ENCODE results near the gene KRT37.

The KRT37 gene

GRCh38 chr17:41424111-41424635 is at the start of gene KRT37:
KRT37 (minus strand) TSS chr17:41424585; CDS start chr17:41424523, 62 bp downstream.
- no peaks in the 10 kb centered on the region for H3K36me3 Mint-ChIP-seq (ENCODE audit: low read depth)
- no peaks in the 10 kb centered on the region for H3K27me3 Mint-ChIP-seq
- H3K9me3 Mint-ChIP-seq = no peaks in the 10 kb centered on the region
- no peak within 1 kb of the TSS for H3K27ac Mint-ChIP-seq
- no peak within 1 kb of the TSS for H3K4me3 Mint-ChIP-seq
- H3K4me1 Mint-ChIP-seq (ENCODE audit: low read depth) = no peaks in the 10 kb centered on the region

DNA sequence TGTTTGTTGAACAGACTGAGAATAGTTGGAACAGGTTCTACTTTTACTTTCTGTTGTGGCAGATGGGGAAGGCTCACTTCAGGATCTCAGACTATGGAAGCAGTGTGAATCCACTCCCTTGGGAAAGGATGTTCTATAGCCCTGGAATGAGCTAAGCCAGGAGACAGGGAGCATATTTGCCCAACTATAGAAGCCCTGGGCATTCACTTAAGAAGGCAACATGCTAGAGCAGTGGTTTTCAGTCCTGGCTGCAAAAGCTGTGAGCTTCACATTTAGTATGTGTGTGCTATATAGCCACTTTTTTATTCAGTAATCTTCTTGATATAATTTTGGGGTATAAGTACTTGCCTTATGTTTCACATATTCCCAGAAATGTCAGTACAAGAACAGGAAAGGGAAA is 44.0 kb upstream of the KRT37 start:
- no peak overlapping the region for H3K4me3 Mint-ChIP-seq
- H3K9me3 Mint-ChIP-seq = peaks cover 6% of the 10 kb centered on the region
- H3K27me3 Mint-ChIP-seq = peaks cover 4% of the 10 kb centered on the region
- H3K4me1 Mint-ChIP-seq (ENCODE audit: low read depth) = no peaks in the 10 kb centered on the region
- H3K36me3 Mint-ChIP-seq (ENCODE audit: low read depth) = no peaks in the 10 kb centered on the region
- no peak overlapping the region for H3K27ac Mint-ChIP-seq

GRCh38 chr17:41467561-41467960 is 43.2 kb upstream of the KRT37 start:
- H3K36me3 Mint-ChIP-seq (ENCODE audit: low read depth) = no peaks in the 10 kb centered on the region
- H3K4me1 Mint-ChIP-seq (ENCODE audit: low read depth) = no peaks in the 10 kb centered on the region
- peaks cover 4% of the 10 kb centered on the region for H3K27me3 Mint-ChIP-seq
- H3K4me3 Mint-ChIP-seq = no peak overlapping the region
- H3K27ac Mint-ChIP-seq = no peak overlapping the region
- peaks cover 3% of the 10 kb centered on the region for H3K9me3 Mint-ChIP-seq

DNA sequence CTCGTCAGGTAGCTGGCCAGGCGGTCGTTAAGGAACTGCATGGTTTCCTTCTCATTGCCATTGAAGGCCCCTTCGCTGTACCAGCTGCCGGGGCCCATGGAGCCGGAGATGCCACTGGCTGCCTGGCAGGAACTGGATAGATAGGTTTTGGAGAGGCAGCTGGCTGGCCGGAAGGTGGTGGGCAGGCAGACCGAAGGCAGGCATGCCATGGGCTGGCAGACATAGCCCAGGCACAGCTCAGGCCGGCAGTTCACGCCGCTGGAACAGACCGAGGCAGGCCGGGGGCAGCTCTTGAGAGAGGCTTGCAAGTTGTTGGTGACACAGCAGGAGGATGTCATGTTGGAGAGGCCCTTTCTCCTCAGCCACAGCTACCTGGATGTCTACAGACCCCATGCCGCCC is 42.6 kb upstream of the KRT37 start, which contains the start of gene KRT32:
KRT32 (minus strand) TSS at position 399 of the 400 bp plus-strand sequence; CDS start at position 338, 61 bp downstream.
- H3K36me3 Mint-ChIP-seq (ENCODE audit: low read depth) = no peaks in the 10 kb centered on the region
- peaks cover 4% of the 10 kb centered on the region for H3K27me3 Mint-ChIP-seq
- H3K4me3 Mint-ChIP-seq = no peak within 1 kb of the TSS
- no peaks in the 10 kb centered on the region for H3K4me1 Mint-ChIP-seq (ENCODE audit: low read depth)
- H3K27ac Mint-ChIP-seq = no peak within 1 kb of the TSS
- peaks cover 3% of the 10 kb centered on the region for H3K9me3 Mint-ChIP-seq

DNA sequence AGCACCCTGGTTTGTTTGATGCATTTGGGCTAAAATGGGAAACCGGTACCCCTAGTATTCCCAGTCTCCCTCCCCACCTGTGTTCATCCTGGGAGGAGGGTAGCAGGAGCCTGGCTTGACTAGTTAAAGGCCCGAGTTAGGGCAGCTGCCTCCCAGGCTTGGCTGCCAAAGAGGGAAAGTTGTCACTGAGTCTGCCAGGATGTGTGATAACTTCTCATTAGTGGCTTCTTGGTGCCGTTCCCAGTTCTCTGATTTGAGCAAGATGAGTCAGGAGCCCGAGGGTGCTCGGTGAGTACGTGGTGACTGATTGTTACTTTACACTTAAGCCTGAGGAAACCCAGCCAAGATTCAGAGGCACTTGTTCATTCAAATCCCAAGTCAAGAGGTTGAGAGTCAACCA is 40.3 kb upstream of the KRT37 start:
- H3K36me3 Mint-ChIP-seq (ENCODE audit: low read depth) = no peaks in the 10 kb centered on the region
- H3K4me3 Mint-ChIP-seq = no peak overlapping the region
- H3K27ac Mint-ChIP-seq = no peak overlapping the region
- H3K27me3 Mint-ChIP-seq = peaks cover 4% of the 10 kb centered on the region
- peaks cover 3% of the 10 kb centered on the region for H3K9me3 Mint-ChIP-seq
- H3K4me1 Mint-ChIP-seq (ENCODE audit: low read depth) = no peaks in the 10 kb centered on the region

GRCh38 chr17:41464173-41464572 is 39.8 kb upstream of the KRT37 start:
- Mint-ChIP-seq H3K9me3 (peaks cover 3% of the 10 kb centered on the region), H3K4me3 (no peak overlapping the region), H3K36me3 (ENCODE audit: low read depth) (no peaks in the 10 kb centered on the region), H3K27ac (no peak overlapping the region), H3K4me1 (ENCODE audit: low read depth) (no peaks in the 10 kb centered on the region), H3K27me3 (peaks cover 4% of the 10 kb centered on the region)

GRCh38 chr17:41463746-41464145 is 39.4 kb upstream of the KRT37 start:
- Mint-ChIP-seq H3K27me3 (peaks cover 4% of the 10 kb centered on the region), H3K27ac (no peak overlapping the region), H3K4me3 (no peak overlapping the region), H3K36me3 (ENCODE audit: low read depth) (no peaks in the 10 kb centered on the region), H3K4me1 (ENCODE audit: low read depth) (no peaks in the 10 kb centered on the region), H3K9me3 (peaks cover 3% of the 10 kb centered on the region)

DNA sequence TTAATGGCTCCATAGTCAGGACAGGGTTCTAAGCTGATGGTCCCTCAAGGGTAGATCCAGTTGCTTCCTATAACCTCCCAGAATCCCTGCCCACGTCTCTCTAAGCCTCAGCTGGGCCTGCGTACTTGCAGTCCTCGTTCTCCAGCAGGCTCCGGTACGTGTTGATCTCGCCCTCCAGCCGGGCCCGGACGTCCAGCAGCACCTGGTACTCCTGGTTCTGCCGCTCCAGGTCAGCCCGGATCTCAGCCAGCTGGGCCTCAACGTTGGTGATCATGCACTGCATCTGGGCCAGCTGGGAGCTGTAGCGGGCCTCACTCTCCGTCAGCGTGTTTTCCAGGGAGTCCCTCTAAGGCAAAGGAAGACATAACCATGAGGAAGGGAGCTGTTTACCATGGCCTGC is 38.3 kb upstream of the KRT37 start:
- Mint-ChIP-seq H3K36me3 (ENCODE audit: low read depth) (no peaks in the 10 kb centered on the region), H3K9me3 (no peaks in the 10 kb centered on the region), H3K4me1 (ENCODE audit: low read depth) (no peaks in the 10 kb centered on the region), H3K27ac (no peak overlapping the region), H3K4me3 (no peak overlapping the region), H3K27me3 (peaks cover 4% of the 10 kb centered on the region)

GRCh38 chr17:41457676-41458075 is 33.3 kb upstream of the KRT37 start:
- H3K27ac Mint-ChIP-seq = no peak overlapping the region
- no peaks in the 10 kb centered on the region for H3K36me3 Mint-ChIP-seq (ENCODE audit: low read depth)
- H3K4me1 Mint-ChIP-seq (ENCODE audit: low read depth) = no peaks in the 10 kb centered on the region
- no peak overlapping the region for H3K4me3 Mint-ChIP-seq
- H3K27me3 Mint-ChIP-seq = no peaks in the 10 kb centered on the region
- no peaks in the 10 kb centered on the region for H3K9me3 Mint-ChIP-seq

GRCh38 chr17:41456204-41456603 is 31.8 kb upstream of the KRT37 start:
- no peaks in the 10 kb centered on the region for H3K27me3 Mint-ChIP-seq
- no peaks in the 10 kb centered on the region for H3K36me3 Mint-ChIP-seq (ENCODE audit: low read depth)
- H3K4me3 Mint-ChIP-seq = no peak overlapping the region
- H3K9me3 Mint-ChIP-seq = no peaks in the 10 kb centered on the region
- H3K4me1 Mint-ChIP-seq (ENCODE audit: low read depth) = no peaks in the 10 kb centered on the region
- no peak overlapping the region for H3K27ac Mint-ChIP-seq

- Mint-ChIP-seq H3K27me3 (no peaks in the 10 kb centered on the region), H3K4me3 (no peak overlapping the region), H3K9me3 (no peaks in the 10 kb centered on the region), H3K27ac (no peak overlapping the region), H3K4me1 (ENCODE audit: low read depth) (no peaks in the 10 kb centered on the region), H3K36me3 (ENCODE audit: low read depth) (no peaks in the 10 kb centered on the region)
Measured at GRCh38 chr17:41455236-41455635, 30.9 kb upstream of the KRT37 start.

- H3K9me3 Mint-ChIP-seq = no peaks in the 10 kb centered on the region
- no peaks in the 10 kb centered on the region for H3K27me3 Mint-ChIP-seq
- no peak overlapping the region for H3K27ac Mint-ChIP-seq
- no peaks in the 10 kb centered on the region for H3K4me1 Mint-ChIP-seq (ENCODE audit: low read depth)
- no peak overlapping the region for H3K4me3 Mint-ChIP-seq
- no peaks in the 10 kb centered on the region for H3K36me3 Mint-ChIP-seq (ENCODE audit: low read depth)
Measured at GRCh38 chr17:41453066-41453465, 28.7 kb upstream of the KRT37 start.

GRCh38 chr17:41452281-41452680 is 27.9 kb upstream of the KRT37 start:
- Mint-ChIP-seq H3K9me3 (no peaks in the 10 kb centered on the region), H3K4me1 (ENCODE audit: low read depth) (no peaks in the 10 kb centered on the region), H3K27ac (no peak overlapping the region), H3K4me3 (no peak overlapping the region), H3K36me3 (ENCODE audit: low read depth) (no peaks in the 10 kb centered on the region), H3K27me3 (no peaks in the 10 kb centered on the region)

GRCh38 chr17:41451154-41451728 is 26.9 kb upstream of the KRT37 start:
- no peak overlapping the region for H3K27ac Mint-ChIP-seq
- no peaks in the 10 kb centered on the region for H3K9me3 Mint-ChIP-seq
- no peaks in the 10 kb centered on the region for H3K27me3 Mint-ChIP-seq
- no peak overlapping the region for H3K4me3 Mint-ChIP-seq
- no peaks in the 10 kb centered on the region for H3K4me1 Mint-ChIP-seq (ENCODE audit: low read depth)
- H3K36me3 Mint-ChIP-seq (ENCODE audit: low read depth) = no peaks in the 10 kb centered on the region

DNA sequence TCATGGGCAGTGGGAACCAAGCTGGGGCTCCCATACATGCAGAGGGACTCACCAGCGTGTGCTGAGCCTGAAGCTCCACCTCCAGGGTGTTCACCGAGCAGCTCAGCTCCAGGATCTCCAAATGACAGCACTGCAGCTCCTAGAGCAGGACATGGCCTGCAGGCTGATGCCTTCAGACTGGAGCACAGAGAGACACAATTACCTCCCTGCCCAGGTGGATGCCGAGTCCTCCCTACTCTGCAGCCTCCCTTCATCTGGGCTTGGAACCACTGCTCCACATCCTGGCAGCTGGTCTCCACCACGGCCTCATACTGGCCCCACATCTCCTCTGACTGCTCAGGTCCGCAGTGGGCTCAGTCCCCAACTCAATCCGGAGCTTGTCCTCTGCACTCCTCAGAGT is 24.6 kb upstream of the KRT37 start:
- Mint-ChIP-seq H3K36me3 (ENCODE audit: low read depth) (no peaks in the 10 kb centered on the region), H3K9me3 (no peaks in the 10 kb centered on the region), H3K4me3 (no peak overlapping the region), H3K27ac (no peak overlapping the region), H3K4me1 (ENCODE audit: low read depth) (no peaks in the 10 kb centered on the region), H3K27me3 (no peaks in the 10 kb centered on the region)

GRCh38 chr17:41448506-41448905 is 24.1 kb upstream of the KRT37 start:
- H3K27me3 Mint-ChIP-seq = no peaks in the 10 kb centered on the region
- no peak overlapping the region for H3K27ac Mint-ChIP-seq
- no peak overlapping the region for H3K4me3 Mint-ChIP-seq
- H3K9me3 Mint-ChIP-seq = no peaks in the 10 kb centered on the region
- H3K4me1 Mint-ChIP-seq (ENCODE audit: low read depth) = no peaks in the 10 kb centered on the region
- H3K36me3 Mint-ChIP-seq (ENCODE audit: low read depth) = no peaks in the 10 kb centered on the region
